ENCODE data around the gene DSP.

DNA sequence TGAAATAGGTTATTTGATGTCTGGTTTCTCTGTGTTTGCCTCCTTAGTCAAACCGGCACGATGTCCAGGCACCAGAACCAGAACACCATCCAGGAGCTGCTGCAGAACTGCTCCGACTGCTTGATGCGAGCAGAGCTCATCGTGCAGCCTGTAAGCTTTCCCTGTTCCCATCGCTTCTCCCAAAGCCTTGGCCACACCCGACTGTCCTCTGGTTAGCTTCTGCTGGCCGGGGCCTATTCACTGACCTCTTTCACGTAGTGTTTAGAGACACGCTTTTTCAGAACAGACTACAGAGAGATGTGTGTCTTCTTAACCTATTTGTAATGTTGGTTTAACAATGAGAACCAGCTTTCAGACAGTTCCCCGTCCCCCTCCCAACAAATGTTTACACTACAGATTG is 14.2 kb downstream of the DSP start:
- TF ChIP-seq, protein P1, sequence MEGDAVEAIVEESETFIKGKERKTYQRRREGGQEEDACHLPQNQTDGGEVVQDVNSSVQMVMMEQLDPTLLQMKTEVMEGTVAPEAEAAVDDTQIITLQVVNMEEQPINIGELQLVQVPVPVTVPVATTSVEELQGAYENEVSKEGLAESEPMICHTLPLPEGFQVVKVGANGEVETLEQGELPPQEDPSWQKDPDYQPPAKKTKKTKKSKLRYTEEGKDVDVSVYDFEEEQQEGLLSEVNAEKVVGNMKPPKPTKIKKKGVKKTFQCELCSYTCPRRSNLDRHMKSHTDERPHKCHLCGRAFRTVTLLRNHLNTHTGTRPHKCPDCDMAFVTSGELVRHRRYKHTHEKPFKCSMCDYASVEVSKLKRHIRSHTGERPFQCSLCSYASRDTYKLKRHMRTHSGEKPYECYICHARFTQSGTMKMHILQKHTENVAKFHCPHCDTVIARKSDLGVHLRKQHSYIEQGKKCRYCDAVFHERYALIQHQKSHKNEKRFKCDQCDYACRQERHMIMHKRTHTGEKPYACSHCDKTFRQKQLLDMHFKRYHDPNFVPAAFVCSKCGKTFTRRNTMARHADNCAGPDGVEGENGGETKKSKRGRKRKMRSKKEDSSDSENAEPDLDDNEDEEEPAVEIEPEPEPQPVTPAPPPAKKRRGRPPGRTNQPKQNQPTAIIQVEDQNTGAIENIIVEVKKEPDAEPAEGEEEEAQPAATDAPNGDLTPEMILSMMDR (conservative IDR thresholded peaks at IDR 0.05; ENCODE audit: low read length): no peak
- no peak for TF ChIP-seq EZH2phosphoT487 (IDR thresholded peaks at IDR 0.05; ENCODE audit: borderline replicate concordance)

Measured in Loucy (cell line).